Esophagus squamous epithelium (tissue), 4 donors: ENCODE results near the gene GPC1.

Experiments
- POLR2A ChIP-seq, 4 donors: fragments of 450-650 bp; IDR thresholded peaks; one replicate each; pipeline ENCODE4 v1.6.1; 2017; ENCODE audit warnings: antibody characterized with exemption in 4 of 4, mild to moderate bottlenecking in 4 of 4, moderate library complexity in 3 of 4
- TF ChIP-seq, protein P1 (sequence below), 6 experiments: fragments of 450-650 bp in 4 of 6; fragments of 200-600 bp in 2 of 6; sonication (generic) in 2 of 6; IDR thresholded peaks; one replicate each; pipeline ENCODE4 v1.5.1; 2016 to 2019; ENCODE audit warnings: antibody characterized with exemption in 6 of 6, mild to moderate bottlenecking in 4 of 6, moderate library complexity in 4 of 6

DNA sequence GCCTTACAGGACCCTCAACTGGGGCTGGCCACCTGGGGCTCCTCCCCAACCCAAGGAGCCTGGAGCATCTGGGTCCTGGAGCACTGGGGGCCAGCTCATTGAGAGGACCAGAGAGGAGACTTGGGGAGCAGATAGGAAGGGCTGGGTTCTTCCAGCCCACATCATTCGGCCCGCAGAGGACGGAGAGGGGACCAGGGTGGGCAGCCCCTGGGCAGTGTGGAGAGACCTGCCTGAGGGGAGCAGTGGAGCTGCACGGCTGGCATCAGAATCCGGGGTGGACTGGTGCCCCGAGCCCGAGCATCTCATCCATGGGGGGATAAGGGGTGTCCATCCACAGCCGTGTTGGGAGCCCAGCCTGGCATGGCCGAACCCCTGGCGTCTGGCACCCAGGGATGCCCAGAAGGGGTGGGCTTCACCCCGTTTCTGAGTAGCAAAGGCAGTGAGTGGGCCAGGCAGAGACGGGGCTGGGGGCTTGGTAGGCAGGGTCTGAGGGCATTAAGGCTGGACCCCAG is 11.3 kb downstream of the GPC1 start:
- TF ChIP-seq, protein P1, sequence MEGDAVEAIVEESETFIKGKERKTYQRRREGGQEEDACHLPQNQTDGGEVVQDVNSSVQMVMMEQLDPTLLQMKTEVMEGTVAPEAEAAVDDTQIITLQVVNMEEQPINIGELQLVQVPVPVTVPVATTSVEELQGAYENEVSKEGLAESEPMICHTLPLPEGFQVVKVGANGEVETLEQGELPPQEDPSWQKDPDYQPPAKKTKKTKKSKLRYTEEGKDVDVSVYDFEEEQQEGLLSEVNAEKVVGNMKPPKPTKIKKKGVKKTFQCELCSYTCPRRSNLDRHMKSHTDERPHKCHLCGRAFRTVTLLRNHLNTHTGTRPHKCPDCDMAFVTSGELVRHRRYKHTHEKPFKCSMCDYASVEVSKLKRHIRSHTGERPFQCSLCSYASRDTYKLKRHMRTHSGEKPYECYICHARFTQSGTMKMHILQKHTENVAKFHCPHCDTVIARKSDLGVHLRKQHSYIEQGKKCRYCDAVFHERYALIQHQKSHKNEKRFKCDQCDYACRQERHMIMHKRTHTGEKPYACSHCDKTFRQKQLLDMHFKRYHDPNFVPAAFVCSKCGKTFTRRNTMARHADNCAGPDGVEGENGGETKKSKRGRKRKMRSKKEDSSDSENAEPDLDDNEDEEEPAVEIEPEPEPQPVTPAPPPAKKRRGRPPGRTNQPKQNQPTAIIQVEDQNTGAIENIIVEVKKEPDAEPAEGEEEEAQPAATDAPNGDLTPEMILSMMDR (IDR thresholded peaks at IDR 0.05), result no peak
- no peak for TF ChIP-seq POLR2A (IDR thresholded peaks at IDR 0.05)
